NCI-H1092 (cell line): ENCODE measurements around the gene ZNG1A.
"Not testable (repeated sequence)": the region's sequence is repeated elsewhere in the genome, so short reads cannot be mapped to it uniquely, and the experiment has no call there.

Experiments used
- DNase-seq: peaks from one replicate; lab custom pipeline; 2025; lab: John Stamatoyannopoulos, UW

The ZNG1A gene

GRCh38 chr9:178140-178825, 573 bp downstream of the ZNG1A start:
- not testable (repeated sequence) for DNase-seq

GRCh38 chr9:169757-170156, 9.1 kb downstream of the ZNG1A start:
- DNase-seq = not testable (repeated sequence)

GRCh38 chr9:159871-160270, 19.0 kb downstream of the ZNG1A start:
- DNase-seq = not testable (repeated sequence)

- not testable (repeated sequence) for DNase-seq
Measured at GRCh38 chr9:151173-151572, 27.7 kb downstream of the ZNG1A start.

DNA sequence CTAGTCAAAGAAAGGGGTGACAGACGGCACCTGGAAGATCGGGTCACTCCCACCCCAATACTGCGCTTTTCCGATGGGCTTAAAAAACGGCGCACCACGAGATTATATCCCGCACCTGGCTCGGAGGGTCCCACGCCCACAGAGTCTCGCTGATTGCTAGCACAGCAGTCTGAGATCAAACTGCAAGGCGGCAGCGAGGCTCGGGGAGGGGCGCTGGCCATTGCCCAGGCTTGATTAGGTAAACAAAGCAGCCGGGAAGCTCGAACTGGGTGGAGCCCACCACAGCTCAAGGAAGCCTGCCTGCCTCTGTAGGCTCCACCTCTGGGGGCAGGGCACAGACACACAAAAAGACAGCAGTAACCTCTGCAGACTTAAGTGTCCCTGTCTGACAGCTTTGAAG, 39.0 kb downstream of the ZNG1A start:
- not testable (repeated sequence) for DNase-seq

DNA sequence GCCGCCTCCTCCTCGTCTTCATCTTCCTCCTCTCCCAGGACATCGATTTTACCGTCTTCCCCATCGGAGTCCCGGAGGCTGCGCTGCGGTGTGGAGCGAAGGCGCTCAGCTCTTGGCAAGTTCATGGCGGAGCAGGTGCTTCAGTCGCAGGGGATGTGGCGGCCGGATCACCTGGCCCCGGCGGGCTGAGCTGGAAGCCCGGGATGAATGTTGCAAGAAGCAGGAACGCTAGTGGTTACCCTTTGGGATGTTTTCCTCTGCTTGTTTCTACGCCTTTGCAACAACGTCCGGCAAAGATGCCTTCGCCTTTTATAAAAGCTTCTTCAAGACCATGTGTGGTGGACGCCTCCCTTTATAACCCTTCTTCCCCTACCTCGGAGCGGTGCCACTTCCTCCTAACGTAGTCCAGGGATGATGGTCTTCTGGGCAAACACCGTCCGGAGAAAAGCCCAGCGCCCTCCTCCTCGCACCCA, 60.8 kb downstream of the ZNG1A start, which contains the start of gene FOXD4:
TSS of gene FOXD4 (minus strand) at position 423 of the 473 bp plus-strand sequence. CDS start at position 125, 298 bp downstream.
- not testable (repeated sequence) for DNase-seq

DNA sequence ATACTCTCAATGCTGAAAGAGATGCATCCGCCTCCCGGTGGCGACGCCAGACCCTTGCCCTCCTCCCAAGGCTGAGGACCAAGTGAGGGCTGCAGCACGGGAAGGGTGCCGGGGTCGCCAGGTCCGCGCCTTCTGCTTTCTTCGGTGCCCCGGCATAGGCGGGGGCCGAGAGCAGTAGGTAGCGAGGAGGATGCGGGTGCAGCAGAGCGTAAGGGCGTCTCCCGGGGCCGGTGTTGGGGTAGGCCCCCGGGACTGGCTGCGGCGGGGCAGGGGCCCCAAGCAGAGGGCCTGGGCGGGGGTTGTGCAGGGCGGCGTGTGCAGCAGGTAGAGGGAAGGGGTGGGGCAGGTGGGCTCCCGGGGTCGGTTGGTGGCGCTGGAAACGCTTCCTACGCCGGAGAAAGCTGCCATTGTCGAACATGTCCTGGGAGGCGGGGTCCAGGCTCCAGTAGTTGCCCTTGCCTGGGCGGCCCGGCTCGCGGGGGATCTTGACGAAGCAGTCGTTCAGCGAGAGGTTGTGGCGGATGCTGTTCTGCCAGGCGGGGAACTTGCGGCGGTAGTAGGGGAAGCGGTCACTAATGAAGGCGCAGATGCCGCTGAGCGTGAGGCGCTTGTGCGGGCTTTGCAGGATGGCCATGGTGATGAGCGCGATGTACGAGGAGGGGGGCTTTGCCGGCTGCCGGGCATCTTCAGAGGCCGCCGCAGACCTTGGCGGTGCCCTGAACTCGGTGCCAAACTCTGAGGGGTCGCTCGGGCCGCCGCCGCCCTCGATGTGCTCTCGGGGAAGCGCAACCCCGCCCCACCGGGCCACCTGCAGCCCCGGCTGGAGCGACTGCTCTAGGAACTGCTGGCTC, 61.5 kb downstream of the ZNG1A start:
- not testable (repeated sequence) for DNase-seq

GRCh38 chr9:116239-117077, 62.4 kb downstream of the ZNG1A start:
- not testable (repeated sequence) for DNase-seq

DNA sequence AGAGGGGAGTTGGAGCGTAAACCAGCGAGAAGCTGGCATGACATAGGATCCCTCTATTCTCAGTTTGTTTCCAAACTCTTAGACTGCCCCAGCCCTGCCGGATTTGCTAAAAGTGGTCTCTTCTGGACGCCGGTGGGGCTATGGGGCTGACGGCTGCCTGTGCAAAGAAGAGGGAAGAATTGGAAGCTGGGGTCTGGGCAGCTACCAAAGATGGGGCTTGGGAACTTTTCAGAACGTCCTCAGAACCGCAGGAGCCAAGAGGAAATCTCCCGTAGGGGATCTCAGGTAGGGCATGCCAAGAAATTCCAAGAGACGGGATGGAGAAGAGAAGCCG, 63.8 kb downstream of the ZNG1A start:
- not testable (repeated sequence) for DNase-seq

- DNase-seq = not testable (repeated sequence)
Measured at GRCh38 chr9:114267-115117, 64.4 kb downstream of the ZNG1A start.

DNA sequence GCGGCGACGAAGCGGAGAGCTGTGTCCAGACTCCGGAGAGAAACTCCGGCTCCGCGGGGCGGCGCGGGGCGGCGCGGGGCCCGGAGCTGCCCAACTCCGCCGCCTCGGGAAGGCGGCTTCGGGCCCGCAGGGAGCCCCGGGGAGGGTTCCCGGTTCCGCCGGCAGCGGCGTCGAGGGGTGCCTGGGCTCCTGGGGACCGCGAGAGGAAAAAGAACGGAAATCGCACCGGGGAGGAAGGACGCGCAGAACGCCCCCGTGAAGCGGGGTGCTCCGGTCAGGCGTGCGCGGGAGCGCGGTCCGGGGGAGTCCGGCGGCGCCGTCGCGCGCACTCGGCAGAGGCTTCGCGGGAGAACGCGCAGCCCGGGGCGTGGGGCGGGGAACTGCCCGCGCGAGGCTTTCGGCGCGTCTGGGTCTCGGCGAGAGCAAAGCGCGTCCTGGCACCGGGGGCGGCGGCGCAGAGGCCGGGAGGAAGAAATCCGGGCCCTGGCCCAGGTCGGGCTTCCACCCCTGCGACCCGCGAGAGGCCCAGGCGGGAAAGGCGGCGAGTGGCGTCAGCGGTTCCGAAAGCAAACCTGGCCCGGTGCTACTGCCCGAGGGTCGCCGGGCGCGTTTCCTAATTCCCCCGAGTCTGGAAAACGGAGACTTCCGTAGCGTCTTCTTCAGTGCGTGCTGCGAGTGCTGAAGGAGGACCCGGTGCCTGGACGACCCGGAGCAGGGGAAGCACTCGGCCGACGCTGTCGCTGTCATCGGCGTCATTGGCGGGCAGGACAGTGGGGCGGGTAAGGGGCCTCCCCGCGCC, 65.2 kb downstream of the ZNG1A start:
- DNase-seq = not testable (repeated sequence)

DNA sequence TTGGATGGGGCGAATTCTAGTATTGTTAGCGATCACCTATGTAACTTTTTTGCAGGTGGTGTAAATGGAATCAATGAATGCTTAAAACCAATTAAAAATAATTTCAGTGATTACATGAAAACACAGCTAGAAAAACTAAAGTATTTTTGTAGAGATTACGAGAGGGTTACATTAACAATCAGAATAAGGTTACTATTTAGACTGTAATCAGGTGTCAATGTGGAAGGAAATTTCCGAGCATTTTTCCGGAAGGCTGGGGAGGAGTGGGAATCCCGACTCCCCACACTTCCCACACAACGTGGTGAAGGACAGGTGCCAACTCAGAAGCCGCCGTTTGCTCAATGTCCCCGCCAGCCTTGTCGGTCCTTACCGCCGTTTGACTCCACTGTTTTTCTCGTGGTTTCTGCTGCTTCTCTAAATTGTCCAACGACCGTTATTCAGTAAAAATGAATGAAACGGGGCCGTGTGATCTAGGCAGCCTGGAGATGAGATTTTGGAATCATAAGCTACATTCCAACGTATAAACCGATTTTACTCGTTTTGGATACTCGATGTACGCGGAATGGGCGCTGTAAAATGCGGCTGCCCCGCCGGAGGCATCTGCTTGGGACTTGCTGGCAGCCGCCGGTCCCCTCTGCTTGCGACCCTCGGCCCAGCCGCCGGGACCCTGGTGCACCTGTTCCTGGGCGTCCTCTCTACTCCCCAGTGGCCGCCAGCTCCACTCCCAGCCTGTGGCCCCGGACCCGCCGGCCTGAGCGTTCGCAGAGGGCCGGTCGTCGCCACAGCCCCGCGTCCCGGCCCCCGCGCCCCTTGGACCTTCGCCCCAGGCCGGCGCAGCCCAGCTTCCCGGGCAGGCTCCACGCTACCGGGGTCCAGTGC, 66.0 kb downstream of the ZNG1A start:
- not testable (repeated sequence) for DNase-seq

GRCh38 chr9:110672-111071, 68.2 kb downstream of the ZNG1A start:
- not testable (repeated sequence) for DNase-seq

- not testable (repeated sequence) for DNase-seq
Measured at GRCh38 chr9:109540-109939, 69.3 kb downstream of the ZNG1A start.

- DNase-seq = not testable (repeated sequence)
Measured at GRCh38 chr9:108742-109495, 69.9 kb downstream of the ZNG1A start.

DNA sequence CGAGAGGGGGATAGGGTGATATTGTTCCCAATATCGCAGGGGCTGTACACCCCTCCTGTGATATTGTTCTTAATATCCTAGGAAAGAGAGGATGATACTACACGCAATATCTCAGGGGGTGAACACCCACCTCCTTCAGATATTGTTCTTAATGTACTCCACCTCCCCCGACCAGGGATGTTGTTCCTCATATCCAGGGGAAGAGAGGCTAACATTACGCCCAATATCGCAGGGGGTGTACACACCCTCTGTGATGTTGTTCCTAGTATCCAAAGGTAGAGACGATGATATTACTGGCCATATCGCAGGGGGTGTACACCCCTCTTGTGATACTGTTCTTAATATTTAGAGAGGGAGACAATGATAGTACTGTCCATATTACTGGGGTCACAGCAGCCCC, 72.9 kb downstream of the ZNG1A start:
- DNase-seq = not testable (repeated sequence)

DNA sequence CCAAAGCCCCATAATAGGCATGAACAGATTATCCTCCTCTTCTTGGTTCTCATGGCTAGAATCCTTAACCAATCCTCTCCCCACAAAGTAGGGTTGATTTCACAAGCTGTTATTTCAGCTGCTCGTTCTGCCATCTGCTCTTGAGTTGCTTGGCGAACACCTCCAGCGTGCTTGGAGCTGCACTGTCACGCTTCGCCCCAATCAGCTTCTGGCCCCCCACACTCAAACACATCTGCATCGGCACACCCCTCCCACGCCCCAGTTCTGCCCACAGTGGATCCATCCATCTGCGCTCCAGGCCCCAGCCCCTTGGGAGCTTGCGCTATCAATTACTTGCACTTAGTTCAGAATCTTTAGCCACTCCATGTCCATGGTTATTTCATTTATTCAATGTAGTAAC, 78.4 kb downstream of the ZNG1A start:
- DNase-seq = not testable (repeated sequence)

DNA sequence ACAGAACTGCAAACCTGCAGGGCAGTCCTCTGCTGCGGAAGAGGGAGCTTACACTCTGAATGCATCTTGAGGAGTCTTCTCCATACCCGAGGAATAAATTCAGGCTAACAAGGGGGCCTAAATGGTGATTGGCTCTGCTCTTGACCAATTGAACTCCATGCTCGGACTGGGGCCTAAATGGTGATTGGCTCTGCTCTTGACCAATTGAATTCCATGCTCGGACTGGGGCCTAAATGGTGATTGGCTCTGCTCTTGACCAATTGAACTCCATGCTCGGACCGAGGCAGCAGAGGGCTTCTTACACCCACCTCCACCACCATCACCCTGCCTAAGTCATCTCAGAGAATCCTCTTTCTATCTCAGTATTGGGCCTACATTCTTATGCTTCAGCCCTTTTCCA, 79.0 kb downstream of the ZNG1A start:
- DNase-seq = not testable (repeated sequence)
